WTC11 (cell line): Measurements from ENCODE around the gene ZFAND6. TPM values are rescaled to one million over a fixed set of nuclear protein-coding genes. Genes with fewer than 3 reads are reported as not detected.

ENCODE experiments used
- ATAC-seq: fragments of 200-7000 bp; cut with Tn5 transposase; 2 replicates; pipeline ENCODE4 v1.10.0; 2021; ENCODE audit warnings: mild to moderate bottlenecking, moderate library complexity
- CTCF ChIA-PET: fragments of 300-600 bp; sonication (Branson Sonifier 250); formaldehyde crosslinking; loops from one replicate; lab custom pipeline; 2021; ENCODE audit warnings: antibody characterized with exemption; lab: Charles Lee
- POLR2A ChIA-PET: fragments of 350-600 bp; sonication (Branson Sonifier 250); formaldehyde crosslinking; loops from one replicate; lab custom pipeline; 2021; ENCODE audit warnings: antibody characterized with exemption; lab: Charles Lee
- DNase-seq: peaks from one replicate; pipeline ENCODE4 v3.0.0; 2021; ENCODE audit warnings: low spot score
- H3K27ac Mint-ChIP-seq: 2 replicates; pipeline ENCODE4 v1.8.0; 2021; ENCODE audit warnings: mixed read lengths
- H3K27me3 Mint-ChIP-seq: 2 replicates; pipeline ENCODE4 v1.8.0; 2021; ENCODE audit warnings: low read depth, mild to moderate bottlenecking, moderate library complexity, mixed read lengths
- H3K36me3 Mint-ChIP-seq: 2 replicates; pipeline ENCODE4 v1.8.0; 2021; ENCODE audit warnings: mixed read lengths
- H3K4me1 Mint-ChIP-seq: 2 replicates; pipeline ENCODE4 v1.8.0; 2022; ENCODE audit warnings: mixed read lengths
- H3K4me3 Mint-ChIP-seq: 2 replicates; pipeline ENCODE4 v1.8.0; 2021; ENCODE audit warnings: mild to moderate bottlenecking, moderate library complexity, mixed read lengths
- H3K9me3 Mint-ChIP-seq: 2 replicates; pipeline ENCODE4 v1.8.0; 2021; ENCODE audit warnings: mixed read lengths
- FOXK1 ChIP-seq: sonication (generic); formaldehyde crosslinking; IDR thresholded peaks from 2 replicates; pipeline ENCODE4 v1.8.0; 2022; ENCODE audit warnings: mild to moderate bottlenecking, moderate library complexity, missing genetic modification reagents
- MXD4 ChIP-seq: fragments of 250-450 bp; sonication (Bioruptor Pico); IDR thresholded peaks from 2 replicates; pipeline ENCODE4 v1.8.0; 2021; ENCODE audit warnings: mild to moderate bottlenecking, moderate library complexity, borderline replicate concordance
- MYBL2 ChIP-seq: sonication (generic); formaldehyde crosslinking; IDR thresholded peaks from 2 replicates; pipeline ENCODE4 v1.8.1; 2023; ENCODE audit warnings: mild to moderate bottlenecking, moderate library complexity, missing genetic modification reagents
- NFATC4 ChIP-seq: fragments of 250-450 bp; sonication (Bioruptor Pico); IDR thresholded peaks from 2 replicates; pipeline ENCODE4 v1.9.0; 2021; ENCODE audit warnings: mild to moderate bottlenecking
- NFE2L1 ChIP-seq: sonication (generic); formaldehyde crosslinking; IDR thresholded peaks from 2 replicates; pipeline ENCODE4 v1.8.1; 2023; ENCODE audit warnings: missing genetic modification reagents
- NR1H2 ChIP-seq: sonication (generic); formaldehyde crosslinking; IDR thresholded peaks from 2 replicates; pipeline ENCODE4 v1.9.0; 2021; ENCODE audit warnings: mild to moderate bottlenecking, moderate library complexity, missing genetic modification reagents
- SMAD3 ChIP-seq: sonication (generic); formaldehyde crosslinking; IDR thresholded peaks from 2 replicates; pipeline ENCODE4 v1.8.0; 2022; ENCODE audit warnings: missing genetic modification reagents, mild to moderate bottlenecking, borderline replicate concordance
- TEAD4 ChIP-seq: sonication (generic); formaldehyde crosslinking; IDR thresholded peaks from 2 replicates; pipeline ENCODE4 v1.8.0; 2022; ENCODE audit warnings: mild to moderate bottlenecking, missing genetic modification reagents
- TP53 ChIP-seq: sonication (generic); formaldehyde crosslinking; IDR thresholded peaks from 2 replicates; pipeline ENCODE4 v1.8.1; 2023; ENCODE audit warnings: mild to moderate bottlenecking, missing genetic modification reagents
- ZNF121 ChIP-seq: sonication (generic); formaldehyde crosslinking; IDR thresholded peaks from 2 replicates; pipeline ENCODE4 v1.8.0; 2023; ENCODE audit warnings: missing genetic modification reagents
- ZNF232 ChIP-seq: sonication (generic); formaldehyde crosslinking; IDR thresholded peaks from 2 replicates; pipeline ENCODE4 v1.8.0; 2022; ENCODE audit warnings: mild to moderate bottlenecking, missing genetic modification reagents
- total RNA-seq: library from RNA; stranded (reverse); gene quantifications from 3 replicates; pipeline ENCODE4 v1.2.3, GENCODE V29; 2021
- TF ChIP-seq, protein P1 (sequence below): sonication (generic); formaldehyde crosslinking; IDR thresholded peaks from 2 replicates; pipeline ENCODE4 v1.8.1; 2023; ENCODE audit warnings: mild to moderate bottlenecking, missing genetic modification reagents, moderate library complexity
- TF ChIP-seq, protein P2 (sequence below): fragments of 250-450 bp; sonication (Bioruptor Pico); IDR thresholded peaks from 2 replicates; pipeline ENCODE4 v2.1.2; 2022; ENCODE audit warnings: mild to moderate bottlenecking, moderate library complexity
- TF ChIP-seq, protein P3 (sequence below): sonication (generic); formaldehyde crosslinking; IDR thresholded peaks from 2 replicates; pipeline ENCODE4 v1.8.1; 2023; ENCODE audit warnings: mild to moderate bottlenecking, missing genetic modification reagents
- TF ChIP-seq, protein P4 (sequence below): sonication (generic); formaldehyde crosslinking; IDR thresholded peaks from 2 replicates; pipeline ENCODE4 v1.8.1; 2023; ENCODE audit warnings: mild to moderate bottlenecking, missing genetic modification reagents, borderline replicate concordance
- TF ChIP-seq, protein P5 (sequence below): fragments of 250-450 bp; sonication (Bioruptor Pico); IDR thresholded peaks from 2 replicates; pipeline ENCODE4 v1.9.0; 2021; ENCODE audit warnings: mild to moderate bottlenecking

The ZFAND6 gene
- total RNA-seq, 1 experiment from 2014 or later = 114 TPM

DNA sequence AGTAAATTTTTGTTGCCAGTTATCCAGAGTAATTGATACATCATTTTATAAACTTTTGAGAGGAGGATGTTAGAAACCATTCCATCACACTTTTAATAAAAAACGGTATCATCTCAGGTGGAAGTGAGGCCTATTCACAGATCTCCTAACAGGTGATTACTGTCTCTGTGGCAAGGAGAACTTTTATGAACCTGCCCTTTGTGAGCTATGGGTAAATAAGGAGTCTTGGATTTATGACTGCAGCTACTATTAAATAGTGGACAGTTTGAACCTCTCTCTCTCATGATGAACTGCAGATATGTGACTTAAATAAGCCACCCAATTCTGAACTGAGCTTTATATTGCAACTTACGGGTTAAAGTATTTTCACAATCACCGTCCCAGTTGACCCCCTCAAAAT, 45.7 kb downstream of the ZFAND6 start (continued):
- TF ChIP-seq FOXK1 (CRISPR knock-in tag) = no peak
- TF ChIP-seq MYBL2 (CRISPR knock-in tag) = no peak
- no peak for TF ChIP-seq SMAD3 (CRISPR knock-in tag)
- TF ChIP-seq, all 79 proteins: peak for 0

DNA sequence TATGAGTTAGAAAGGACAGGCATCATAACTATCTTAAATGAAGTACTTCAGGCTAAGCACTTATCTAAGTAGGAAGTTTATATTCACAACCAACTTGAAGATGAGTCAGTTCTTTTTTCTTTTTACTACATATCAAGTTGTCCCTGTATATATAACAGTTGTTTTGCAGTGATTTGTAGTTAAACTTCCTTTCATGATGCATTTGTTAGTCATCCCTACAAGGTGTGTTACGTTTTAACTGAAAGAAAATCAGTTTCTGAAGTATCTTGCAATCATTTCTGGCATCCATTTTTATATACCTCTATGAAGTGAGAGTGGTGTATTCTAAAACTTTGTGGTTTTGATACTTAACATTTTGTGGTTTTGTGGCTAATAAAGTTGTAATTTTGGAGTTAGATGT, 46.1 kb downstream of the ZFAND6 start:
- TF ChIP-seq, protein P1, sequence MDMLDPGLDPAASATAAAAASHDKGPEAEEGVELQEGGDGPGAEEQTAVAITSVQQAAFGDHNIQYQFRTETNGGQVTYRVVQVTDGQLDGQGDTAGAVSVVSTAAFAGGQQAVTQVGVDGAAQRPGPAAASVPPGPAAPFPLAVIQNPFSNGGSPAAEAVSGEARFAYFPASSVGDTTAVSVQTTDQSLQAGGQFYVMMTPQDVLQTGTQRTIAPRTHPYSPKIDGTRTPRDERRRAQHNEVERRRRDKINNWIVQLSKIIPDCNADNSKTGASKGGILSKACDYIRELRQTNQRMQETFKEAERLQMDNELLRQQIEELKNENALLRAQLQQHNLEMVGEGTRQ = no peak
- no peak for TF ChIP-seq ZNF232 (CRISPR knock-in tag)
- TF ChIP-seq, all 79 proteins: peak for 0
- DNase-seq (no peak), ATAC-seq (no peak)
- H3K27ac Mint-ChIP-seq = no peak overlapping the region
- no peaks in the 10 kb centered on the region for H3K9me3 Mint-ChIP-seq
- CTCF ChIA-PET = no interaction called here
- peaks cover 24% of the 10 kb centered on the region for H3K4me1 Mint-ChIP-seq
- no peaks in the 10 kb centered on the region for H3K27me3 Mint-ChIP-seq
- POLR2A ChIA-PET = no interaction called here
- H3K4me3 Mint-ChIP-seq = no peak overlapping the region
- H3K36me3 Mint-ChIP-seq = peaks cover 2% of the 10 kb centered on the region; the same call in 1 of the 2 replicates

DNA sequence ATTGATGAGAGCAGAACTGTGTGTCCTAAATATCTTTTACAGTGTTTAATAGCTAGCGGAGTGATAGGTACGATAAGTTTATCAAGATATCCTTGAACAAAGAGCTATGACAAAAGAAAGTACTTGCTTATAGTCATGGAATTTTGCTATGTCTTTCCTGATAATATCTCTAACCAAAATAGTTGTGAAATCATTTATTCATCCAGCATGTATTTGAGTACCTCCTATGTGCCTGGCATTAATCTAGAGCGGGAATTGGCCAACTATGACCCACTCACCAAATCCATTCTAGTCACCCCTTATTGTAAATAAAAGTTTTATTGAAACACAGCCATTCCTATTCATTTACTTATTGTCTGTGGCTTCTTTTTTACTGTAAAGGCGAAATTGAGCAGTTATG, 46.6 kb downstream of the ZFAND6 start:
- TF ChIP-seq TEAD4 (no peak), ZNF121 (CRISPR knock-in tag) (no peak), TP53 (no peak), MYBL2 (CRISPR knock-in tag) (no peak), NFE2L1 (no peak), NFATC4 (CRISPR knock-in tag) (no peak), NR1H2 (CRISPR knock-in tag) (no peak), FOXK1 (CRISPR knock-in tag) (no peak), MXD4 (CRISPR knock-in tag) (no peak)
- TF ChIP-seq, protein P2, sequence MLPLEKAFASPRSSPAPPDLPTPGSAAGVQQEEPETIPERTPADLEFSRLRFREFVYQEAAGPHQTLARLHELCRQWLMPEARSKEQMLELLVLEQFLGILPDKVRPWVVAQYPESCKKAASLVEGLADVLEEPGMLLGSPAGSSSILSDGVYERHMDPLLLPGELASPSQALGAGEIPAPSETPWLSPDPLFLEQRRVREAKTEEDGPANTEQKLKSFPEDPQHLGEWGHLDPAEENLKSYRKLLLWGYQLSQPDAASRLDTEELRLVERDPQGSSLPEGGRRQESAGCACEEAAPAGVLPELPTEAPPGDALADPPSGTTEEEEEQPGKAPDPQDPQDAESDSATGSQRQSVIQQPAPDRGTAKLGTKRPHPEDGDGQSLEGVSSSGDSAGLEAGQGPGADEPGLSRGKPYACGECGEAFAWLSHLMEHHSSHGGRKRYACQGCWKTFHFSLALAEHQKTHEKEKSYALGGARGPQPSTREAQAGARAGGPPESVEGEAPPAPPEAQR (CRISPR knock-in tag) = no peak
- TF ChIP-seq, protein P3, sequence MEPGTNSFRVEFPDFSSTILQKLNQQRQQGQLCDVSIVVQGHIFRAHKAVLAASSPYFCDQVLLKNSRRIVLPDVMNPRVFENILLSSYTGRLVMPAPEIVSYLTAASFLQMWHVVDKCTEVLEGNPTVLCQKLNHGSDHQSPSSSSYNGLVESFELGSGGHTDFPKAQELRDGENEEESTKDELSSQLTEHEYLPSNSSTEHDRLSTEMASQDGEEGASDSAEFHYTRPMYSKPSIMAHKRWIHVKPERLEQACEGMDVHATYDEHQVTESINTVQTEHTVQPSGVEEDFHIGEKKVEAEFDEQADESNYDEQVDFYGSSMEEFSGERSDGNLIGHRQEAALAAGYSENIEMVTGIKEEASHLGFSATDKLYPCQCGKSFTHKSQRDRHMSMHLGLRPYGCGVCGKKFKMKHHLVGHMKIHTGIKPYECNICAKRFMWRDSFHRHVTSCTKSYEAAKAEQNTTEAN (CRISPR knock-in tag) = no peak
- TF ChIP-seq, protein P4, sequence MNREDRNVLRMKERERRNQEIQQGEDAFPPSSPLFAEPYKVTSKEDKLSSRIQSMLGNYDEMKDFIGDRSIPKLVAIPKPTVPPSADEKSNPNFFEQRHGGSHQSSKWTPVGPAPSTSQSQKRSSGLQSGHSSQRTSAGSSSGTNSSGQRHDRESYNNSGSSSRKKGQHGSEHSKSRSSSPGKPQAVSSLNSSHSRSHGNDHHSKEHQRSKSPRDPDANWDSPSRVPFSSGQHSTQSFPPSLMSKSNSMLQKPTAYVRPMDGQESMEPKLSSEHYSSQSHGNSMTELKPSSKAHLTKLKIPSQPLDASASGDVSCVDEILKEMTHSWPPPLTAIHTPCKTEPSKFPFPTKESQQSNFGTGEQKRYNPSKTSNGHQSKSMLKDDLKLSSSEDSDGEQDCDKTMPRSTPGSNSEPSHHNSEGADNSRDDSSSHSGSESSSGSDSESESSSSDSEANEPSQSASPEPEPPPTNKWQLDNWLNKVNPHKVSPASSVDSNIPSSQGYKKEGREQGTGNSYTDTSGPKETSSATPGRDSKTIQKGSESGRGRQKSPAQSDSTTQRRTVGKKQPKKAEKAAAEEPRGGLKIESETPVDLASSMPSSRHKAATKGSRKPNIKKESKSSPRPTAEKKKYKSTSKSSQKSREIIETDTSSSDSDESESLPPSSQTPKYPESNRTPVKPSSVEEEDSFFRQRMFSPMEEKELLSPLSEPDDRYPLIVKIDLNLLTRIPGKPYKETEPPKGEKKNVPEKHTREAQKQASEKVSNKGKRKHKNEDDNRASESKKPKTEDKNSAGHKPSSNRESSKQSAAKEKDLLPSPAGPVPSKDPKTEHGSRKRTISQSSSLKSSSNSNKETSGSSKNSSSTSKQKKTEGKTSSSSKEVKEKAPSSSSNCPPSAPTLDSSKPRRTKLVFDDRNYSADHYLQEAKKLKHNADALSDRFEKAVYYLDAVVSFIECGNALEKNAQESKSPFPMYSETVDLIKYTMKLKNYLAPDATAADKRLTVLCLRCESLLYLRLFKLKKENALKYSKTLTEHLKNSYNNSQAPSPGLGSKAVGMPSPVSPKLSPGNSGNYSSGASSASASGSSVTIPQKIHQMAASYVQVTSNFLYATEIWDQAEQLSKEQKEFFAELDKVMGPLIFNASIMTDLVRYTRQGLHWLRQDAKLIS (CRISPR knock-in tag) = no peak
- TF ChIP-seq, protein P1 = no peak
- TF ChIP-seq, protein P5, sequence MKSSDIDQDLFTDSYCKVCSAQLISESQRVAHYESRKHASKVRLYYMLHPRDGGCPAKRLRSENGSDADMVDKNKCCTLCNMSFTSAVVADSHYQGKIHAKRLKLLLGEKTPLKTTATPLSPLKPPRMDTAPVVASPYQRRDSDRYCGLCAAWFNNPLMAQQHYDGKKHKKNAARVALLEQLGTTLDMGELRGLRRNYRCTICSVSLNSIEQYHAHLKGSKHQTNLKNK (CRISPR knock-in tag) = no peak
- TF ChIP-seq, all 79 proteins: peak for 0
- no peak for ATAC-seq
- no peaks in the 10 kb centered on the region for H3K9me3 Mint-ChIP-seq
- 0 out of 2 replicates have a peak, but pooled peaks cover 2% of the 10 kb centered on the region for H3K36me3 Mint-ChIP-seq
- H3K4me1 Mint-ChIP-seq = peaks cover 24% of the 10 kb centered on the region
- CTCF ChIA-PET = no interaction called here
- H3K27me3 Mint-ChIP-seq = no peaks in the 10 kb centered on the region
- no peak overlapping the region for H3K4me3 Mint-ChIP-seq
- no peak for DNase-seq
- POLR2A ChIA-PET = no interaction called here
- no peak overlapping the region for H3K27ac Mint-ChIP-seq
